Measurements from ENCODE around the gene KIF3C. TPM values are rescaled to one million over a fixed set of nuclear protein-coding genes. Genes with fewer than 3 reads are reported as not detected.
"Not testable (repeated sequence)": the region's sequence is repeated elsewhere in the genome, so short reads cannot be mapped to it uniquely, and the experiment has no call there.

Gene KIF3C
- total RNA-seq, 1 experiment from 2014 or later, result 41.4 TPM

DNA sequence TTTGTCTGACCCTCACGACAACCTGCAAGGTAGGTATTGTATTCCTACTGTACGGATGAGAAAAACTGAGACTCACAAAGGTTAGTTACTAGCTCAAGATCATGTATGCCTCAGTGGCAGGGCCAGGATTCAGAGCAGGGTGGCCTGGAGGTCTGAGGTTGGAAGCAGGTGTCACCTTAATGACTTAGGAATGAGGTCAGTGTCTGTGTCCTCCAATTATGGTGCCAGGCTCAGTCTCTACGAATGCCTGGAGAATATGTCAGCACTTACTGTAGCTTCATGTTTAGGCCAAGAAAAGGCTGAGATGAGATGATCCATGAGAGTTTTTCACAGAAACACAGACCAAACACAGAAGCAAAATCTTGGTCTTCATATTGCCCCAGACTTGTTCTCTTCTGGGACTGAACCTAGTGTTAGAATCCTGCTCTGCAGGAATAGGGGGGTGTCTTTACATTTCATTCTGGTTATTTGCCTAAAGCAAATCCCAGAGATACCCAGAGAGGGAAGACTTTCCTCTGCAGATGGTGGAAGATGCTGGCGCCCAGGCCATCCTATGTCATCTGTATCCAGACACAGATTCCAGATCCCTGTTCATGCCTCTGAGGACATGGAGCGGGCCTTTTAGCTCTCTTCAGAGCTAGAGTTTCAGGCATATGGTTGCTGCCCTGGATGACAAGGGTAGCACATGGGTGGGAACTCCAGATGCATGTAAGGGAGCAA, 35.3 kb upstream of the KIF3C start:
- no peak overlapping the region for H2BK12ac ChIP-seq (ENCODE audit: insufficient read length, low read depth, low read length)
- no peak overlapping the region for H2AK5ac ChIP-seq (ENCODE audit: insufficient read length, low read length)
- WGBS (ENCODE audit: extremely low coverage, insufficient read length, low lambda C conversion rate), result no CpG with 5 or more reads among the region's 5 CpGs
- Mint-ChIP-seq H3K27ac (peak overlapping the region in 1 of 3 experiments; percentile 30; a peak in 2 of 7 replicates), H3K36me3 (ENCODE audit: insufficient read depth in 1 of 3, low read depth in 3 of 3) (no peaks in the 10 kb centered on the region), H3K4me3 (no peak overlapping the region), H3K4me1 (peaks cover 10 to 15% of the 10 kb centered on the region in 2 experiments), H3K9me3 (no peaks in the 10 kb centered on the region), H3K27me3 (ENCODE audit: low read depth) (no peaks in the 10 kb centered on the region; the same call in 1 of the 2 replicates)
- H3K23ac ChIP-seq (ENCODE audit: insufficient read length, low read depth, low read length), result no peak overlapping the region
- H3K27me3 ChIP-seq (ENCODE audit: insufficient read depth, low read length), result no peaks in the 10 kb centered on the region
- H3K14ac ChIP-seq (ENCODE audit: insufficient read depth, low read length), result no peak overlapping the region
- H3K79me1 ChIP-seq (ENCODE audit: insufficient read depth, low read depth, low read length, poor library complexity, severe bottlenecking), result no peaks in the 10 kb centered on the region
- no peak overlapping the region for H2BK5ac ChIP-seq (ENCODE audit: insufficient read length, low read length)
- no peak overlapping the region for H2BK120ac ChIP-seq (ENCODE audit: low read depth, low read length, poor library complexity, severe bottlenecking)
- H2BK20ac ChIP-seq (ENCODE audit: low read depth, low read length, poor library complexity, severe bottlenecking), result no peak overlapping the region
- H4K8ac ChIP-seq (replicated peaks; ENCODE audit: insufficient read length, low read depth, low read length), result no peak overlapping the region
- no peak overlapping the region for H2AFZ ChIP-seq (ENCODE audit: low read length)
- no peak overlapping the region for H3K4ac ChIP-seq (ENCODE audit: low read depth, low read length)
- peaks cover 4% of the 10 kb centered on the region; the same call in 1 of the 2 replicates for H3K4me1 ChIP-seq (ENCODE audit: insufficient read depth, low read length)
- no peaks in the 10 kb centered on the region for H3K23me2 ChIP-seq (ENCODE audit: insufficient read length, low read depth, low read length, poor library complexity, severe bottlenecking)
- H3K27ac ChIP-seq (ENCODE audit: insufficient read length, low read depth, low read length), result no peak overlapping the region
- H3K18ac ChIP-seq (ENCODE audit: insufficient read length, low read depth, low read length), result no peak overlapping the region
- no peak overlapping the region for H3T11ph ChIP-seq (ENCODE audit: low read length)
- H4K91ac ChIP-seq (ENCODE audit: insufficient read length, low read depth, low read length), result no peak overlapping the region
- H3K9ac ChIP-seq (ENCODE audit: extremely low read depth, insufficient read length, low read length), result no peak overlapping the region
- H4K5ac ChIP-seq (ENCODE audit: insufficient read length, low read depth, low read length), result no peak overlapping the region
- H3K9me3 ChIP-seq (ENCODE audit: control insufficient read depth, low read depth, low read length), result no peaks in the 10 kb centered on the region
- H4K20me1 ChIP-seq (ENCODE audit: control insufficient read depth, insufficient read depth, insufficient read length), result no peaks in the 10 kb centered on the region
- H3K56ac ChIP-seq (ENCODE audit: insufficient read length, low read depth, low read length), result no peak overlapping the region
- TF ChIP-seq, protein P1, sequence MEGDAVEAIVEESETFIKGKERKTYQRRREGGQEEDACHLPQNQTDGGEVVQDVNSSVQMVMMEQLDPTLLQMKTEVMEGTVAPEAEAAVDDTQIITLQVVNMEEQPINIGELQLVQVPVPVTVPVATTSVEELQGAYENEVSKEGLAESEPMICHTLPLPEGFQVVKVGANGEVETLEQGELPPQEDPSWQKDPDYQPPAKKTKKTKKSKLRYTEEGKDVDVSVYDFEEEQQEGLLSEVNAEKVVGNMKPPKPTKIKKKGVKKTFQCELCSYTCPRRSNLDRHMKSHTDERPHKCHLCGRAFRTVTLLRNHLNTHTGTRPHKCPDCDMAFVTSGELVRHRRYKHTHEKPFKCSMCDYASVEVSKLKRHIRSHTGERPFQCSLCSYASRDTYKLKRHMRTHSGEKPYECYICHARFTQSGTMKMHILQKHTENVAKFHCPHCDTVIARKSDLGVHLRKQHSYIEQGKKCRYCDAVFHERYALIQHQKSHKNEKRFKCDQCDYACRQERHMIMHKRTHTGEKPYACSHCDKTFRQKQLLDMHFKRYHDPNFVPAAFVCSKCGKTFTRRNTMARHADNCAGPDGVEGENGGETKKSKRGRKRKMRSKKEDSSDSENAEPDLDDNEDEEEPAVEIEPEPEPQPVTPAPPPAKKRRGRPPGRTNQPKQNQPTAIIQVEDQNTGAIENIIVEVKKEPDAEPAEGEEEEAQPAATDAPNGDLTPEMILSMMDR (conservative IDR thresholded peaks at IDR 0.05), result no peak
- H2BK15ac ChIP-seq (ENCODE audit: low read depth, low read length), result no peak overlapping the region
- no peaks in the 10 kb centered on the region for H3K79me2 ChIP-seq (ENCODE audit: insufficient read depth, low read length)
- DNase-seq, result no peak
- H3K4me2 ChIP-seq (ENCODE audit: insufficient read depth, insufficient read length, low read length), result no peak overlapping the region

DNA sequence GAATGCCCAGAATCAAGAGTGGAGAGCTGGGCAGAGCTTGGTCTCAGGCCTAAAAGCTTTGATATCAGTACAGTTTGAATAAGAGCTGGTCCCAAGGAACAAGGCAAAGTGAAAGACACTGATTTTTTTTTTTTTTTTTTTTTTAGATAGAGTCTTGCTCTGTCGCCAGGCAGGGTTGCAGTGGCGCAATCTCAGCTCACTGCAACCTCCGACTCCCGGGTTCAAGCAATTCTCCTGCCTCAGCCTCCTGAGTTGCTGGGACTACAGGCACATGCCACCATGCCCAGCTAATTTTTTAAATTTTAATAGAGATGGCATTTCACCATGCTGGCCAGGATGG, 34.4 kb upstream of the KIF3C start:
- not testable (repeated sequence) for H3K9me3 Mint-ChIP-seq; H3K18ac ChIP-seq (ENCODE audit: insufficient read length, low read depth, low read length); H3K4ac ChIP-seq (ENCODE audit: low read depth, low read length); H3K79me2 ChIP-seq (ENCODE audit: insufficient read depth, low read length); H2BK15ac ChIP-seq (ENCODE audit: low read depth, low read length); H2BK20ac ChIP-seq (ENCODE audit: low read depth, low read length, poor library complexity, severe bottlenecking); H3K4me1 ChIP-seq (ENCODE audit: insufficient read depth, low read length); DNase-seq; H2AFZ ChIP-seq (ENCODE audit: low read length); H3K23ac ChIP-seq (ENCODE audit: insufficient read length, low read depth, low read length); H4K5ac ChIP-seq (ENCODE audit: insufficient read length, low read depth, low read length); H4K91ac ChIP-seq (ENCODE audit: insufficient read length, low read depth, low read length); H3K27me3 ChIP-seq (ENCODE audit: insufficient read depth, low read length); H3K27me3 Mint-ChIP-seq (ENCODE audit: low read depth); H3K4me2 ChIP-seq (ENCODE audit: insufficient read depth, insufficient read length, low read length); H3K36me3 Mint-ChIP-seq (ENCODE audit: insufficient read depth in 1 of 3, low read depth in 3 of 3); H4K8ac ChIP-seq (replicated peaks; ENCODE audit: insufficient read length, low read depth, low read length); H4K20me1 ChIP-seq (ENCODE audit: control insufficient read depth, insufficient read depth, insufficient read length); H2BK12ac ChIP-seq (ENCODE audit: insufficient read length, low read depth, low read length); H3K14ac ChIP-seq (ENCODE audit: insufficient read depth, low read length); H2AK5ac ChIP-seq (ENCODE audit: insufficient read length, low read length); H3K27ac Mint-ChIP-seq; H3K56ac ChIP-seq (ENCODE audit: insufficient read length, low read depth, low read length); H3K9ac ChIP-seq (ENCODE audit: extremely low read depth, insufficient read length, low read length); H3T11ph ChIP-seq (ENCODE audit: low read length); H3K79me1 ChIP-seq (ENCODE audit: insufficient read depth, low read depth, low read length, poor library complexity, severe bottlenecking); H3K4me3 Mint-ChIP-seq; H3K23me2 ChIP-seq (ENCODE audit: insufficient read length, low read depth, low read length, poor library complexity, severe bottlenecking); H2BK120ac ChIP-seq (ENCODE audit: low read depth, low read length, poor library complexity, severe bottlenecking); H3K27ac ChIP-seq (ENCODE audit: insufficient read length, low read depth, low read length); H3K9me3 ChIP-seq (ENCODE audit: control insufficient read depth, low read depth, low read length); H2BK5ac ChIP-seq (ENCODE audit: insufficient read length, low read length)
- WGBS (ENCODE audit: extremely low coverage, insufficient read length, low lambda C conversion rate), result no CpG with 5 or more reads among the region's 4 CpGs
- H3K4me1 Mint-ChIP-seq, result peaks cover 19 to 24% of the 10 kb centered on the region in 2 experiments
